Neuronal stem cell (in vitro differentiated cells): ENCODE results near the gene FCER2.

Source experiments
- DNase-seq: peaks from one replicate; pipeline ENCODE4 v3.0.0-alpha.2; 2013; ENCODE audit warnings: low spot score
- H2AFZ ChIP-seq: one replicate; pipeline ENCODE4 v1.6.1; 2013; ENCODE audit warnings: mild to moderate bottlenecking, low read length, inconsistent platforms
- H2AK5ac ChIP-seq: 2 replicates; pipeline ENCODE4 v1.6.1; 2013; ENCODE audit warnings: low read depth, mild to moderate bottlenecking, inconsistent platforms, low read length, moderate library complexity, mixed read lengths
- H2BK120ac ChIP-seq: 2 replicates; pipeline ENCODE4 v1.6.1; 2013; ENCODE audit warnings: low read depth, mild to moderate bottlenecking, inconsistent platforms, low read length, moderate library complexity, mixed read lengths
- H2BK12ac ChIP-seq: one replicate; pipeline ENCODE4 v1.6.1; 2013; ENCODE audit warnings: low read length, inconsistent platforms
- H2BK15ac ChIP-seq: 2 replicates; pipeline ENCODE4 v1.6.1; 2013; ENCODE audit warnings: mild to moderate bottlenecking, low read length, inconsistent platforms, mixed read lengths
- H2BK5ac ChIP-seq: one replicate; pipeline ENCODE4 v1.6.1; 2013; ENCODE audit warnings: inconsistent platforms, mild to moderate bottlenecking, low read length, moderate library complexity
- H3K14ac ChIP-seq: one replicate; pipeline ENCODE4 v1.6.1; 2013; ENCODE audit warnings: low read length, inconsistent platforms
- H3K18ac ChIP-seq: 2 replicates; pipeline ENCODE4 v1.6.1; 2013; ENCODE audit warnings: low read length, inconsistent platforms
- H3K23ac ChIP-seq: 2 replicates; pipeline ENCODE4 v1.6.1; 2013; ENCODE audit warnings: low read depth, mild to moderate bottlenecking, mixed read lengths, low read length, inconsistent platforms; ENCODE audit not compliant: poor library complexity
- H3K27ac ChIP-seq: replicated peaks from 3 replicates; pipeline ENCODE4 v1.5.1; 2013; ENCODE audit warnings: low read length, inconsistent platforms
- H3K27me3 ChIP-seq, 3 experiments: 2 replicates each; pipeline ENCODE4 v1.6.1; 2013; ENCODE audit warnings: low read length in 3 of 3, mild to moderate bottlenecking in 2 of 3, inconsistent platforms in 1 of 3, low read depth in 1 of 3, mixed read lengths in 1 of 3, moderate library complexity in 1 of 3; ENCODE audit not compliant: control insufficient read depth in 3 of 3, insufficient read depth in 3 of 3
- H3K36me3 ChIP-seq, 2 donors: replicated peaks in 1 of 2; 2 replicates each; pipeline ENCODE4 v1.6.1; 2013; ENCODE audit warnings: low read length in 2 of 2; ENCODE audit not compliant: control insufficient read depth in 2 of 2, insufficient read depth in 2 of 2
- H3K4ac ChIP-seq: 2 replicates; pipeline ENCODE4 v1.6.1; 2013; ENCODE audit warnings: inconsistent platforms, mild to moderate bottlenecking, low read length, moderate library complexity
- H3K4me1 ChIP-seq, 2 donors: 1 replicate in 1 of 2; 2 replicates in 1 of 2; pipeline ENCODE4 v1.6.1; 2013; ENCODE audit warnings: low read length in 2 of 2, low read depth in 1 of 2; ENCODE audit not compliant: control insufficient read depth in 2 of 2, insufficient read depth in 1 of 2
- H3K4me2 ChIP-seq: one replicate; pipeline ENCODE4 v1.6.1; 2013; ENCODE audit warnings: mild to moderate bottlenecking, low read length, inconsistent platforms; ENCODE audit not compliant: insufficient read depth, poor library complexity, severe bottlenecking
- H3K4me3 ChIP-seq, 2 donors: 2 replicates each; pipeline ENCODE4 v1.5.1; 2013; ENCODE audit warnings: low read length in 2 of 2, mild to moderate bottlenecking in 2 of 2, inconsistent platforms in 1 of 2, moderate library complexity in 1 of 2
- H3K79me1 ChIP-seq: one replicate; pipeline ENCODE4 v1.6.1; 2013; ENCODE audit warnings: low read depth, mild to moderate bottlenecking, inconsistent platforms, low read length, moderate library complexity
- H3K9ac ChIP-seq: one replicate; pipeline ENCODE4 v1.6.1; 2013; ENCODE audit warnings: mild to moderate bottlenecking, low read depth, low read length, inconsistent platforms; ENCODE audit not compliant: poor library complexity
- H3K9me3 ChIP-seq, 2 donors: replicated peaks in 1 of 2; 2 replicates each; pipeline versions ENCODE3 to v1.6.1; 2013; ENCODE audit warnings: low read length in 2 of 2, mild to moderate bottlenecking in 2 of 2, inconsistent platforms in 1 of 2, low read depth in 1 of 2, mixed read lengths in 1 of 2, moderate library complexity in 1 of 2; ENCODE audit not compliant: control insufficient read depth in 2 of 2, insufficient read depth in 1 of 2
- H4K8ac ChIP-seq: one replicate; pipeline ENCODE4 v1.6.1; 2013; ENCODE audit warnings: low read depth, mild to moderate bottlenecking, inconsistent platforms, low read length, moderate library complexity
- H4K91ac ChIP-seq: one replicate; pipeline ENCODE4 v1.6.1; 2013; ENCODE audit warnings: low read length, low read depth, mild to moderate bottlenecking, inconsistent platforms; ENCODE audit not compliant: poor library complexity
- WGBS, 2 donors: extraction: QIAGEN DNeasy Blood & Tissue Kit; methylation state at CpG; one replicate each; pipeline ENCODE4 v1.1.7; 2013; ENCODE audit warnings: missing lambda C conversion rate in 2 of 2, mixed read lengths in 1 of 2; ENCODE audit not compliant: insufficient read length in 2 of 2, insufficient replicate concordance in 1 of 2; ENCODE audit errors: extremely low coverage in 2 of 2; 5-methylcytosine and 5-hydroxymethylcytosine counted together

Gene FCER2

DNA sequence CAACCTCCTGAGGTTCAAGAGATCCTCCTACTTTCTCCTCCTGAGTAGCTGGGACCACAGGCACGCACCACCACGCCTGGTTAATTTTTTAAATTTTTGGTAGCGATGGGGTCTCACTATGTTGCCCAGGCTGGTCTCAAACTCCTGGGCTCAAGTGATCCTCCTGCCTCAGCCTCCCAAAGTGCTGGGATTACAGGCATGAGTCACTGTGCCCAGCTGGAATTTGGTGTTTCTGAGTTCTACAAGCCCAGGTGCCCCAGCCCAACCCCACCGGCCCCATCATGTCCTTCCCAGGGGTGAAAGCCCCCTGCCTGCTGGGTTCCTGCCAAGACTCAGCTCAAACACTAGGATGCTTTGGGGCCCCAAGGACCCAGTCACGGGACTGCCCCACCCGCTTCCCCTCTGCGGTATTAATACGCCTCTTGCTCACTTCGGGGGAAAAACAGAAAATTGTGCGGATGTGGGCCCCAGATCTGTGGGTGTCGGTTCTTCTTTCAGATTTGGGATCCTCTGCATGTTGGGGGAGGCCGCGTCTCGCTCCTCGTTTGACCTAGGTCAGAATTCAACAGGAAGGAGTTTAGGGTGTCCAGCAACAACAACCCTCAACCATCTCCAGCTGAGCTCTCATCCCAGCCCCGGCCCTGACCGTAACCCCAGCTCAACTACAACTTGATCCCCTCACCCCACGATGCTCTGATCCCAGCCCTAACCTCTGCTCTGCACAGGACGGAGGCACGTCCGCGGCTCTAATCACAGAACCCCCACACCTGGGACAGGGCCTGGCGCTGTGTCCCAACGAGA lies 3.7 kb upstream of the FCER2 start:
- Histone ChIP-seq H3K23ac (peak overlapping the region; percentile 75), H3K14ac (no peak overlapping the region), H4K8ac (no peak overlapping the region), H2BK12ac (no peak overlapping the region), H3K79me1 (peaks cover 3% of the 10 kb centered on the region), H3K4me3 (no peak overlapping the region), H3K4me1 (no peaks in the 10 kb centered on the region), H3K27me3 (peaks cover 0 to 8% (median 2%) of the 10 kb centered on the region in 3 experiments), H2AFZ (peak overlapping the region; percentile 7), H3K36me3 (no peaks in the 10 kb centered on the region), H3K4ac (no peak overlapping the region), H4K91ac (no peak overlapping the region), H2BK120ac (peak overlapping the region; percentile 4), H2BK5ac (no peak overlapping the region), H3K4me2 (no peak overlapping the region), H3K9me3 (no peaks in the 10 kb centered on the region), H3K9ac (no peak overlapping the region), H2AK5ac (peak overlapping the region; percentile 42), H3K18ac (no peak overlapping the region), H3K27ac (no peak overlapping the region), H2BK15ac (no peak overlapping the region)
- DNase-seq, result no peak
- WGBS, 2 donors, result no CpG with 5 or more reads among the region's 24 CpGs

DNA sequence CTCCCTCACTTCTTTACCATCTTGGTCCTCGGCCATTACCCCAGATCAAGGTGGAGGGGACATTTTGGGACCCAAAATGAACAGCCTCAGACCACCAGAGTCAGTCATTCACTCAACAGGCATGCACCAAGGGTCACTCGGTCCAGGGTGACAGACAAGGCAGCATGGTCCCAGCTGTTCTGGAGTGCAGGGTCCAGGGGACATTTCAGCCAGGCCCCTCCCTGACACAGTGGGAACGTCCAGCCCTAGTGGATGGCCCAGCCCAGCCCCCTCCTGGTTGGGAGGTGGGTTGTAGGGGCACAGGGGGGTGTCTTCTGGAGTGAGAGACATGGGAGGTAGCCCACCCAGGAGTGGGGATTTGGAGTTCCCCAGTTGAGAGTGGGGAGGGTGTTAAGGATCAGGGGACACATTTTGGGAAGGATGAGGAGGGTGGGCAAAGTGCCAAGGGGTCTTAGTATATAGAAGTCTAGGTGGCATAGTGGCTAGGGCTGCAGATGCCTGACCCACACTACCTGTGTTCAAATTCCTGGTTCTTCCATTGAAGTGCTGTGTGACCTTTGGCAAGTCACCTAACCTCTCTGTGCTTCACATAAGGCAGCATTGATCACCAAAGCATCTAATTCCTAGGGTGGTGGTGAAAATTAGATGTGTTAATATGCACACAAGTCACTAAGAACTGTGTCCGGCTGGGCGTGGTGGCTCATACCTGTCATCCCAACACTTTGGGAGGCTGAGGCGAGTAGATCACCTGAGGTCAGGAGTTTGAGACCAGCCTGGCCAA lies 2.5 kb upstream of the FCER2 start:
- peak overlapping the region; percentile 65 for H4K8ac ChIP-seq
- no peak overlapping the region for H2AFZ ChIP-seq
- peak overlapping the region; percentile 35 for H2AK5ac ChIP-seq
- no peak overlapping the region for H2BK12ac ChIP-seq
- peaks cover 0 to 8% (median 2%) of the 10 kb centered on the region in 3 experiments for H3K27me3 ChIP-seq
- peaks cover 3% of the 10 kb centered on the region for H3K79me1 ChIP-seq
- no peak overlapping the region for H2BK15ac ChIP-seq
- DNase-seq, result no peak
- no peak overlapping the region for H3K27ac ChIP-seq
- no peak overlapping the region for H3K4me2 ChIP-seq
- no peaks in the 10 kb centered on the region for H3K9me3 ChIP-seq
- no peaks in the 10 kb centered on the region for H3K4me1 ChIP-seq
- no peak overlapping the region for H3K4ac ChIP-seq
- H3K36me3 ChIP-seq, result no peaks in the 10 kb centered on the region
- no peak overlapping the region for H3K14ac ChIP-seq
- no peak overlapping the region for H2BK5ac ChIP-seq
- no peak overlapping the region for H3K23ac ChIP-seq
- H3K4me3 ChIP-seq, result no peak overlapping the region
- peak overlapping the region; percentile 91 for H3K18ac ChIP-seq
- WGBS, 2 donors, result no CpG with 5 or more reads among the region's 6 CpGs
- no peak overlapping the region for H4K91ac ChIP-seq
- no peak overlapping the region for H3K9ac ChIP-seq
- no peak overlapping the region for H2BK120ac ChIP-seq

DNA sequence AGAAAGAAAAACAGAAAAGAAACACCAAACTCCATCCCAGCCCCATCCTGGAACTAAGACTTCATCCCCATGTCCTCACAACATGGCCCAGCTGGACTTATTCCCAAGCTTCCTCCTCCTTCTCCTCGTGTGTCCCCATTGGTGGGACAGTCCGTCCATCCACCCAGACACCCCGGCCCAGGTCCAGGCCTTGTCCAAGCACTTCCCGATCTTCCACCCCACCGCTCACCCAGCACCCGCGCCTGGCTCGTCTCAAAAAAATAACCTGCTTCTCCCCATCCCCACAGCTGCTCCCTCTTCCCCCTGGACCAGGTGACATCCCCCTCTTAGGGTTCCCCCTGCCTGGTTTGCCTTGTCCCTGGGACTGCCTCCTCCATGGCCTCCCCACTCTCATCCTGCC lies 1.4 kb upstream of the FCER2 start:
- H4K8ac ChIP-seq, result no peak overlapping the region
- H2AK5ac ChIP-seq, result peak overlapping the region; percentile 91
- no peak overlapping the region for H2BK15ac ChIP-seq
- no peak overlapping the region for H2BK12ac ChIP-seq
- H3K18ac ChIP-seq, result peak overlapping the region; percentile 8
- peak overlapping the region in 1 of 2 donors; percentile 48 for H3K4me3 ChIP-seq
- H3K9me3 ChIP-seq, result no peaks in the 10 kb centered on the region
- H3K4me2 ChIP-seq, result no peak overlapping the region
- H3K9ac ChIP-seq, result peak overlapping the region; percentile 50
- H3K4me1 ChIP-seq, result no peaks in the 10 kb centered on the region
- no peak for DNase-seq
- peaks cover 0 to 16% (median 2%) of the 10 kb centered on the region in 3 experiments for H3K27me3 ChIP-seq
- no peak overlapping the region for H3K4ac ChIP-seq
- H3K36me3 ChIP-seq, result no peaks in the 10 kb centered on the region
- WGBS, 2 donors, result no CpG with 5 or more reads among the region's 8 CpGs
- H3K27ac ChIP-seq, result no peak overlapping the region
- no peak overlapping the region for H4K91ac ChIP-seq
- H2BK5ac ChIP-seq, result no peak overlapping the region
- H3K79me1 ChIP-seq, result peaks cover 3% of the 10 kb centered on the region
- H3K14ac ChIP-seq, result no peak overlapping the region
- H2BK120ac ChIP-seq, result no peak overlapping the region
- H3K23ac ChIP-seq, result peak overlapping the region; percentile 40
- no peak overlapping the region for H2AFZ ChIP-seq

DNA sequence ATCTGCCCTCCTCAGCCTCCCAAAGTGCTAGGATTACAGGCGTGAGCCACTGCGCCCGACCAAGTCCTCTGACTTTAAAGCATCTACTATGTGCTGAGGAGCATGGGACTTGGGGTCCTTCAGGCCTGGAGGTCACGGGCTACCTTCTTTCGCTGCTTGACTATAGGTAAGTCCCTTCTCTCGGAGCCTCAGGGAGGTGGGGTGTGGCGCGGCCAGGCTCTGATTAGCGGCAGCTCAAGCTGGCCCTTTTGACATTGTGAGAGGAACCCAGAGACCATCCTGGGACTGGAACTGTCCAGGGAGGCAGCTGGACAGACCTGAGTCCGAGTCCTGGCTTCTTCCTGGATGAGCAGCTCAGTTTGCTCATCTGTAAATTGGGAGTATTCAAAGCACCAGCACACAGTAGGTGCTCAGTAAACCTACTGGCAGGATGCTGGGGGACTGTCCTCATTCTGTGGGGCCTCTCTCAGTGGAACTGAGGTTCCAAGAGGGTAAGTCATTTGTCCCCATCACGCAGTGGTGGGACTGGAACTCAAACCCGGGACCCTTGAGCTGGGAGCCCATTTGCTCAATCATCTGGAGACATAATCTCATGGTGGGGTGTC lies 780 bp downstream of the FCER2 start:
- no peaks in the 10 kb centered on the region for H3K36me3 ChIP-seq
- H3K4ac ChIP-seq, result no peak overlapping the region
- peaks cover 3% of the 10 kb centered on the region for H3K79me1 ChIP-seq
- no peak overlapping the region for H4K91ac ChIP-seq
- H3K23ac ChIP-seq, result no peak overlapping the region
- H3K4me1 ChIP-seq, result no peaks in the 10 kb centered on the region
- H2BK12ac ChIP-seq, result no peak overlapping the region
- no peak overlapping the region for H3K4me2 ChIP-seq
- no peak overlapping the region for H4K8ac ChIP-seq
- no peaks in the 10 kb centered on the region for H3K9me3 ChIP-seq
- H2BK120ac ChIP-seq, result no peak overlapping the region
- H2AK5ac ChIP-seq, result no peak overlapping the region
- whole genome bisulfite sequencing, 2 donors, result no CpG with 5 or more reads among the region's 12 CpGs
- H2AFZ ChIP-seq, result no peak overlapping the region
- DNase-seq, result no peak
- H3K4me3 ChIP-seq, result no peak overlapping the region
- H2BK5ac ChIP-seq, result no peak overlapping the region
- no peak overlapping the region for H3K14ac ChIP-seq
- no peak overlapping the region for H3K9ac ChIP-seq
- H3K18ac ChIP-seq, result no peak overlapping the region
- peaks cover 0 to 20% (median 2%) of the 10 kb centered on the region in 3 experiments for H3K27me3 ChIP-seq
- H2BK15ac ChIP-seq, result no peak overlapping the region
- H3K27ac ChIP-seq, result no peak overlapping the region
